ENCODE results near the gene AVPR2. TPM values are rescaled to one million over a fixed set of nuclear protein-coding genes. Genes with fewer than 3 reads are reported as not detected.

Gene AVPR2
- total and polyA plus RNA-seq, 9 of the 15 experiments (the other 6 are each of a cell fraction or from before 2014, with no cell fraction given): not detected

DNA sequence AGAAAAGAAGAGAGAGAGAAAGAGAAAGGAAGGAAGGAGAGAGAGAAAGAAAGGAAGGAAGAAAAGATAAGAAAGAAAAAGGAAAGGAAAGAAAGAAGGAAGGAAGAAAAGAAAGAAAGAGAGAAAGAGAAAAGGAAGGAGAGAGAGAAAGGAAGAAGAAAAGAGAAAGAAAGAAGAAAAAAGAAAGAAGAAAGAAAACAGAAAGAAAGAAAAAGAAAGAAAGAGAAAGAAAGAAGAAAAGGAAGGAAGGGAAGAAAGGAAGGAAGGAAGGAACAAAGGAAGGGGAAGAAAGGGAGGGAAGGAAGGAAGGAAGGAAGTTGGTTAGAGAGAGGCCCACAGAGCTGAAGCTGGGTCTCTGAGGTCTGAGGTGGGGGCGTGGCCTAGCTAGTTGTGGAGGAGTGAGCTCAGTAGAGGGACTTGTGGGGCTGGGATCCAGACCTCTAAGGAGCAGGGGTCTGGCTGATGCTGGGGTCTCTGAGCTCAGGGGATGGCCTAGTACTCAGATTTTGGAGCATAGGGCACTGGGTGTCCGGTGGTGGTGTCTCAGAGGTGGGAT is 47.0 kb upstream of the AVPR2 start (continued):
- TF ChIP-seq, protein P1, sequence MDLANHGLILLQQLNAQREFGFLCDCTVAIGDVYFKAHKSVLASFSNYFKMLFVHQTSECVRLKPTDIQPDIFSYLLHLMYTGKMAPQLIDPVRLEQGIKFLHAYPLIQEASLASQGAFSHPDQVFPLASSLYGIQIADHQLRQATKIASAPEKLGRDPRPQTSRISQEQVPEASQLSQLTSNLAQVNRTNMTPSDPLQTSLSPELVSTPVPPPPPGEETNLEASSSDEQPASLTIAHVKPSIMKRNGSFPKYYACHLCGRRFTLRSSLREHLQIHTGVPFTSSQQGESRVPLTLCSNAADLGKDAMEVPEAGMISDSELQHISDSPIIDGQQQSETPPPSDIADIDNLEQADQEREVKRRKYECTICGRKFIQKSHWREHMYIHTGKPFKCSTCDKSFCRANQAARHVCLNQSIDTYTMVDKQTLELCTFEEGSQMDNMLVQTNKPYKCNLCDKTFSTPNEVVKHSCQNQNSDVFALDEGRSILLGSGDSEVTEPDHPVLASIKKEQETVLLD (IDR thresholded peaks at IDR 0.05): 0 out of 2 replicates have a peak, but pooled peaks have one; percentile 49
- 0 out of 2 replicates have a peak, but pooled peaks have one; percentile 64 for TF ChIP-seq MTA1 (IDR thresholded peaks at IDR 0.05; ENCODE audit: borderline replicate concordance)

DNA sequence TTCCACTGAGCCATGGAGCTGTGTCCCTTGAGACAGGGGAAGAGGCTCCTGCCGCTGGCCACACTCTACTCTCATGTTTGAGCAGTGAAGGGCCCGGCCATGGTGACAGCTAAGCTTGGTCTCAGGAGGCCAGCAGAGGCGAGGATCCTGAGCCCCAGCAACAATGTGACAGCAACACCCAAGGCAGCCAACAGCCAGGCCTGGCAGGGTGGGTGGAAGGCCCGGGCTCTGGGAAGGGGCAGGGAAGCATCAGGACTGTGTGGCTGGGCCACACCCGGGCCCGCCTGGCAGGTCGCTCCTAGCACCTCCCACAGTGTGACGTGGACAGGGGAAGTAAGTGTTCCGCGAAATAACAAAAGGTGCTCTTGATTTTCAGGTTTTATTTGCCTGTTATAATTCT is 43.3 kb upstream of the AVPR2 start:
- ChIA-PET CTCF (ENCODE audit: low intra/inter-chr PET ratio) (no interaction called here), POLR2A (no interaction called here)
- Histone ChIP-seq H3K9ac (ENCODE audit: insufficient read depth in 1 of 2, low read depth in 2 of 2, low read length in 2 of 2) (peak overlapping the region in 1 of 2 experiments; percentile 52; a peak in 1 of 4 replicates), H3K4me3 (no peak overlapping the region), H3K4me1 (replicated peaks in 1 of 2; ENCODE audit: control insufficient read depth in 2 of 2, insufficient read depth in 2 of 2, low read length in 2 of 2) (peaks cover 5 to 41% of the 10 kb centered on the region in 2 experiments; a peak in 4 of 5 replicates), H3K36me3 (ENCODE audit: control insufficient read depth, insufficient read depth, low read length) (no peaks in the 10 kb centered on the region), H4K20me1 (replicated peaks; ENCODE audit: control insufficient read depth, insufficient read depth, low read length) (no peaks in the 10 kb centered on the region), H3K27me3 (ENCODE audit: control insufficient read depth in 2 of 2, insufficient read depth in 2 of 2, low read length in 2 of 2) (peaks cover 21 to 55% of the 10 kb centered on the region in 2 experiments), H3K27ac (ENCODE audit: extremely low read depth, low read depth, low read length) (no peak overlapping the region), H3K79me2 (ENCODE audit: control insufficient read depth, insufficient read depth, low read length) (no peaks in the 10 kb centered on the region), H3K9me3 (replicated peaks; ENCODE audit: control insufficient read depth, insufficient read depth, low read depth, low read length) (no peaks in the 10 kb centered on the region), H2AFZ (ENCODE audit: low read depth, low read length) (no peak overlapping the region), H3K4me2 (ENCODE audit: insufficient read depth, low read length) (no peak overlapping the region), H3K9me1 (ENCODE audit: control insufficient read depth, insufficient read depth, low read length) (no peaks in the 10 kb centered on the region)
- 11% methylated on average over 9 of the region's 10 CpGs for WGBS (ENCODE audit: insufficient coverage, low coverage, missing lambda C conversion rate)
- intact Hi-C loops (cut with micrococcal nuclease): no loop called here
- ATAC-seq (peak; percentile 74), DNase-seq (ENCODE audit: extremely low read depth in 1 of 4, low spot score in 3 of 4) (no peak), FAIRE-seq (no peak)
- in situ Hi-C loops (cut with MboI): no loop called here
- no TSS peak for BruUV-seq (replicated peaks)
- TF ChIP-seq, protein P2, sequence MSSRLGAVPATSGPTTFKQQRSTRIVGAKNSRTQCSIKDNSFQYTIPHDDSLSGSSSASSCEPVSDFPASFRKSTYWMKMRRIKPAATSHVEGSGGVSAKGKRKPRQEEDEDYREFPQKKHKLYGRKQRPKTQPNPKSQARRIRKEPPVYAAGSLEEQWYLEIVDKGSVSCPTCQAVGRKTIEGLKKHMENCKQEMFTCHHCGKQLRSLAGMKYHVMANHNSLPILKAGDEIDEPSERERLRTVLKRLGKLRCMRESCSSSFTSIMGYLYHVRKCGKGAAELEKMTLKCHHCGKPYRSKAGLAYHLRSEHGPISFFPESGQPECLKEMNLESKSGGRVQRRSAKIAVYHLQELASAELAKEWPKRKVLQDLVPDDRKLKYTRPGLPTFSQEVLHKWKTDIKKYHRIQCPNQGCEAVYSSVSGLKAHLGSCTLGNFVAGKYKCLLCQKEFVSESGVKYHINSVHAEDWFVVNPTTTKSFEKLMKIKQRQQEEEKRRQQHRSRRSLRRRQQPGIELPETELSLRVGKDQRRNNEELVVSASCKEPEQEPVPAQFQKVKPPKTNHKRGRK (tag; IDR thresholded peaks at IDR 0.05): no peak
- TF ChIP-seq ZNF212 (CRISPR knock-in tag; IDR thresholded peaks at IDR 0.05) (no peak), POLR2H (tag; IDR thresholded peaks at IDR 0.05; ENCODE audit: low read depth) (no peak), KDM4B (IDR thresholded peaks at IDR 0.05; ENCODE audit: borderline replicate concordance in 2 of 2, low read depth in 1 of 2) (no peak), ZNF184 (CRISPR knock-in tag; IDR thresholded peaks at IDR 0.05) (no peak), HNRNPL (IDR thresholded peaks at IDR 0.05; ENCODE audit: low read depth, low read length) (no peak), NCOA4 (IDR thresholded peaks at IDR 0.05; ENCODE audit: partially characterized antibody) (no peak)
- TF ChIP-seq, protein P3, sequence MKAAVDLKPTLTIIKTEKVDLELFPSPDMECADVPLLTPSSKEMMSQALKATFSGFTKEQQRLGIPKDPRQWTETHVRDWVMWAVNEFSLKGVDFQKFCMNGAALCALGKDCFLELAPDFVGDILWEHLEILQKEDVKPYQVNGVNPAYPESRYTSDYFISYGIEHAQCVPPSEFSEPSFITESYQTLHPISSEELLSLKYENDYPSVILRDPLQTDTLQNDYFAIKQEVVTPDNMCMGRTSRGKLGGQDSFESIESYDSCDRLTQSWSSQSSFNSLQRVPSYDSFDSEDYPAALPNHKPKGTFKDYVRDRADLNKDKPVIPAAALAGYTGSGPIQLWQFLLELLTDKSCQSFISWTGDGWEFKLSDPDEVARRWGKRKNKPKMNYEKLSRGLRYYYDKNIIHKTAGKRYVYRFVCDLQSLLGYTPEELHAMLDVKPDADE (conservative IDR thresholded peaks at IDR 0.05; ENCODE audit: control insufficient read depth, low read depth, low read length): no peak
- TF ChIP-seq, protein P4, sequence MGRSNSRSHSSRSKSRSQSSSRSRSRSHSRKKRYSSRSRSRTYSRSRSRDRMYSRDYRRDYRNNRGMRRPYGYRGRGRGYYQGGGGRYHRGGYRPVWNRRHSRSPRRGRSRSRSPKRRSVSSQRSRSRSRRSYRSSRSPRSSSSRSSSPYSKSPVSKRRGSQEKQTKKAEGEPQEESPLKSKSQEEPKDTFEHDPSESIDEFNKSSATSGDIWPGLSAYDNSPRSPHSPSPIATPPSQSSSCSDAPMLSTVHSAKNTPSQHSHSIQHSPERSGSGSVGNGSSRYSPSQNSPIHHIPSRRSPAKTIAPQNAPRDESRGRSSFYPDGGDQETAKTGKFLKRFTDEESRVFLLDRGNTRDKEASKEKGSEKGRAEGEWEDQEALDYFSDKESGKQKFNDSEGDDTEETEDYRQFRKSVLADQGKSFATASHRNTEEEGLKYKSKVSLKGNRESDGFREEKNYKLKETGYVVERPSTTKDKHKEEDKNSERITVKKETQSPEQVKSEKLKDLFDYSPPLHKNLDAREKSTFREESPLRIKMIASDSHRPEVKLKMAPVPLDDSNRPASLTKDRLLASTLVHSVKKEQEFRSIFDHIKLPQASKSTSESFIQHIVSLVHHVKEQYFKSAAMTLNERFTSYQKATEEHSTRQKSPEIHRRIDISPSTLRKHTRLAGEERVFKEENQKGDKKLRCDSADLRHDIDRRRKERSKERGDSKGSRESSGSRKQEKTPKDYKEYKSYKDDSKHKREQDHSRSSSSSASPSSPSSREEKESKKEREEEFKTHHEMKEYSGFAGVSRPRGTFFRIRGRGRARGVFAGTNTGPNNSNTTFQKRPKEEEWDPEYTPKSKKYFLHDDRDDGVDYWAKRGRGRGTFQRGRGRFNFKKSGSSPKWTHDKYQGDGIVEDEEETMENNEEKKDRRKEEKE (IDR thresholded peaks at IDR 0.05; ENCODE audit: borderline replicate concordance in 1 of 2, control insufficient read depth in 1 of 2, low read depth in 2 of 2, low read length in 1 of 2): no peak

Data from K562 (cell line).